Hepatic stellate cell (primary cell): ENCODE results near the gene FBRS.
A peak's percentile ranks its signal among the peaks of the same experiment; 100 is the strongest.

Experiments used
- DNase-seq: peaks from one replicate; pipeline ENCODE4 v3.0.0; 2011; ENCODE audit warnings: low spot score

FBRS gene

GRCh38 chr16:30644334-30644830 is 13.8 kb upstream of the FBRS start:
- no peak for DNase-seq

- no peak for DNase-seq
Observed at GRCh38 chr16:30645727-30646126, 12.5 kb upstream of the FBRS start.

GRCh38 chr16:30647274-30647571 is 11.0 kb upstream of the FBRS start:
- no peak for DNase-seq

- no peak for DNase-seq
Observed at GRCh38 chr16:30649725-30650368, 8.4 kb upstream of the FBRS start.

- peak; percentile 97 for DNase-seq
Observed at GRCh38 chr16:30650369-30651123, 7.7 kb upstream of the FBRS start, which contains the start of gene PRR14. TSS of gene PRR14 (plus strand) at chr16:30650960. CDS start at chr16:30651646, 686 bp downstream.

- peak; percentile 82 for DNase-seq
Observed at GRCh38 chr16:30651124-30652004, 6.9 kb upstream of the FBRS start.

- DNase-seq, result no peak
Observed at GRCh38 chr16:30652005-30652296, 6.3 kb upstream of the FBRS start.

- DNase-seq, result no peak
Observed at GRCh38 chr16:30652718-30653117, 5.5 kb upstream of the FBRS start.

GRCh38 chr16:30654856-30655255 is 3.4 kb upstream of the FBRS start:
- no peak for DNase-seq

- DNase-seq, result no peak
Observed at GRCh38 chr16:30655815-30656347, 2.4 kb upstream of the FBRS start.

- DNase-seq, result no peak
Observed at GRCh38 chr16:30656388-30656787, 1.8 kb upstream of the FBRS start.

GRCh38 chr16:30656974-30657865 is 1.0 kb upstream of the FBRS start:
- peak; percentile 57 for DNase-seq

- DNase-seq, result peak; percentile 91
Observed at GRCh38 chr16:30658731-30659506, 688 bp downstream of the FBRS start.

- peak; percentile 37 for DNase-seq
Observed at GRCh38 chr16:30659507-30660423, 1.5 kb downstream of the FBRS start.

GRCh38 chr16:30660424-30661261 is 2.4 kb downstream of the FBRS start:
- DNase-seq, result no peak

GRCh38 chr16:30662449-30662848 is 4.2 kb downstream of the FBRS start:
- DNase-seq, result no peak

GRCh38 chr16:30663038-30663437 is 4.8 kb downstream of the FBRS start:
- no peak for DNase-seq

- DNase-seq, result no peak
Observed at GRCh38 chr16:30663820-30664219, 5.6 kb downstream of the FBRS start.

- no peak for DNase-seq
Observed at GRCh38 chr16:30664616-30665109, 6.4 kb downstream of the FBRS start.
